Measurements from ENCODE around the gene PPFIA3. TPM values are rescaled to one million over a fixed set of nuclear protein-coding genes. Genes with fewer than 3 reads are reported as not detected.

PPFIA3 gene
- total RNA-seq = 10 to 100 TPM; 10.9 to 20.9 (median 13.8) TPM

GRCh38 chr19:49119411-49120324 is at the start of gene PPFIA3:
TSS of gene PPFIA3 (plus strand) at chr19:49119544. CDS start at chr19:49127874, 8,330 bp downstream.
- peak within 1 kb of the TSS; percentile 57 to 79 (median 72) for H3K4me3 ChIP-seq
- intact Hi-C loops (cut with DNase I) = no loop called here
- TF ChIP-seq POLR2A (IDR thresholded peaks at IDR 0.05) = no peak
- TF ChIP-seq, protein P1, sequence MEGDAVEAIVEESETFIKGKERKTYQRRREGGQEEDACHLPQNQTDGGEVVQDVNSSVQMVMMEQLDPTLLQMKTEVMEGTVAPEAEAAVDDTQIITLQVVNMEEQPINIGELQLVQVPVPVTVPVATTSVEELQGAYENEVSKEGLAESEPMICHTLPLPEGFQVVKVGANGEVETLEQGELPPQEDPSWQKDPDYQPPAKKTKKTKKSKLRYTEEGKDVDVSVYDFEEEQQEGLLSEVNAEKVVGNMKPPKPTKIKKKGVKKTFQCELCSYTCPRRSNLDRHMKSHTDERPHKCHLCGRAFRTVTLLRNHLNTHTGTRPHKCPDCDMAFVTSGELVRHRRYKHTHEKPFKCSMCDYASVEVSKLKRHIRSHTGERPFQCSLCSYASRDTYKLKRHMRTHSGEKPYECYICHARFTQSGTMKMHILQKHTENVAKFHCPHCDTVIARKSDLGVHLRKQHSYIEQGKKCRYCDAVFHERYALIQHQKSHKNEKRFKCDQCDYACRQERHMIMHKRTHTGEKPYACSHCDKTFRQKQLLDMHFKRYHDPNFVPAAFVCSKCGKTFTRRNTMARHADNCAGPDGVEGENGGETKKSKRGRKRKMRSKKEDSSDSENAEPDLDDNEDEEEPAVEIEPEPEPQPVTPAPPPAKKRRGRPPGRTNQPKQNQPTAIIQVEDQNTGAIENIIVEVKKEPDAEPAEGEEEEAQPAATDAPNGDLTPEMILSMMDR (IDR thresholded peaks at IDR 0.05) = no peak
- peak within 1 kb of the TSS; percentile 93 to 98 (median 94) for H3K27ac ChIP-seq
- no peaks in the 10 kb centered on the region for H3K9me3 ChIP-seq
- H3K27me3 ChIP-seq = peaks cover 0 to 5% (median 0%) of the 10 kb centered on the region in 4 donors
- no peaks in the 10 kb centered on the region for H3K36me3 ChIP-seq
- peaks cover 20 to 60% (median 24%) of the 10 kb centered on the region in 3 donors for H3K4me1 ChIP-seq
- WGBS, 2 donors = 0% methylated on average over 11 of the region's 90 CpGs; no CpG with 5 or more reads in 1 of the 2 donors
- no peak for DNase-seq

- no peaks in the 10 kb centered on the region for H3K9me3 ChIP-seq
- H3K4me1 ChIP-seq = peaks cover under 1 to 25% (median 3%) of the 10 kb centered on the region in 3 donors
- H3K36me3 ChIP-seq = no peaks in the 10 kb centered on the region
- TF ChIP-seq, protein P1 (IDR thresholded peaks at IDR 0.05) = no peak
- no peak for TF ChIP-seq POLR2A (IDR thresholded peaks at IDR 0.05)
- H3K4me3 ChIP-seq = no peak overlapping the region
- intact Hi-C loops (cut with DNase I) = no loop called here
- 90 to 92% methylated on average over 12 to 16 of the region's 21 CpGs for WGBS, 2 donors
- H3K27me3 ChIP-seq = peaks cover 5 to 92% (median 21%) of the 10 kb centered on the region in 4 donors
- H3K27ac ChIP-seq = no peak overlapping the region
- DNase-seq = no peak
Observed at GRCh38 chr19:49070416-49070815, 48.9 kb upstream of the PPFIA3 start.

DNA sequence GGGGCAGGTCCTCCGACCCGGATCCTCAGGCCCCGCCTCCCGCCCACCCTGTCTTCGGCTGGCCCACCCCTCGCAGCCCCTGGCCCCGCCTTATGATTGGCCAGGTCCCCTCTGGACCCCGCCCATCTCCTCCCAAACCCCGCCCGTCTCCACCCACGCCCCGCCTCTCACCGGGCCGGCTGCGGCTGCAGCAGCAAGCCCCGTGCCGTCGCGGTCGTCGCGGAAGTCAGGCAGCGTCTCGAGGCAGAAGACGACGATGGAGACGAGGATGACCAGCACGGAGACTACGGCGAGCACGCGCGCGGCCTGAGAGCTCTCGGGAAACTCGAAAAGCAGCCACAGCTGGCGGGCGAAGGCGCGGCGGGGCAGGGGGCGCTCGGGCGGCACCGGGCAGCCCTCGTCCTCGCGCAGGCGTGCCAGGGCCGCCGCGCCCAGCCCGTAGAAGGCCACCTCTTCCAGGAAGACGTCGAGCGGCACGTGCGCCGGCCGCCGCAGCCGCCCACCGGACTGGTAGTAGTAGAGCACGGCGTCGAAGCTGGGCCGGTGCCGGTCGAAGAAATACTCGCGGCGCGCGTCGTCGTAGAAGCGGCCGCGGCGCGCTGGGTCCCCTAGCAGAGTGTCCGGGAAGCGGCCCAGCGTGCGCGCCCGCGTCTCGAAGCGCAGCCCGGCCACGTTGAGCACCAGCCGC is 47.3 kb upstream of the PPFIA3 start:
- TF ChIP-seq, protein P1 (IDR thresholded peaks at IDR 0.05) = no peak
- TF ChIP-seq POLR2A (IDR thresholded peaks at IDR 0.05) = no peak
- peak overlapping the region in 2 of 4 donors; percentile 28 to 38 for H3K4me3 ChIP-seq
- peaks cover 0 to 23% (median 3%) of the 10 kb centered on the region in 3 donors for H3K4me1 ChIP-seq
- H3K36me3 ChIP-seq = no peaks in the 10 kb centered on the region
- H3K27ac ChIP-seq = no peak overlapping the region
- intact Hi-C loops (cut with DNase I) = no loop called here
- WGBS, 2 donors = 0 to 25% methylated on average over 2 to 40 of the region's 93 CpGs
- no peak for DNase-seq
- H3K9me3 ChIP-seq = no peaks in the 10 kb centered on the region
- H3K27me3 ChIP-seq = peaks cover 5 to 76% (median 20%) of the 10 kb centered on the region in 4 donors

- no peak for DNase-seq
- WGBS, 2 donors = 46 to 53% methylated on average over 14 to 18 of the region's 23 CpGs
- intact Hi-C loops (cut with DNase I) = no loop called here
- no peak overlapping the region for H3K4me3 ChIP-seq
- H3K27me3 ChIP-seq = peaks cover 5 to 59% (median 20%) of the 10 kb centered on the region in 4 donors
- no peak overlapping the region for H3K27ac ChIP-seq
- TF ChIP-seq, protein P1 (IDR thresholded peaks at IDR 0.05) = peak in 1 of 6 experiments; percentile 34
- TF ChIP-seq POLR2A (IDR thresholded peaks at IDR 0.05) = no peak
- H3K4me1 ChIP-seq = peaks cover 0 to 23% (median 3%) of the 10 kb centered on the region in 3 donors
- no peaks in the 10 kb centered on the region for H3K9me3 ChIP-seq
- H3K36me3 ChIP-seq = no peaks in the 10 kb centered on the region
Observed at GRCh38 chr19:49073514-49074378, 45.6 kb upstream of the PPFIA3 start.

Measured in esophagus squamous epithelium (tissue), 5 donors.